22Rv1 (cell line): ENCODE results near the gene KCNIP1.

Experiments
- H3K27ac ChIP-seq: fragments of 450-650 bp; 2 replicates; pipeline ENCODE4 v1.5.1; 2017
- CTCF ChIP-seq: fragments of 450-650 bp; IDR thresholded peaks from 2 replicates; pipeline ENCODE4 v1.5.1; 2017; ENCODE audit warnings: mild to moderate bottlenecking
- ZFX ChIP-seq: fragments of 450-650 bp; IDR thresholded peaks from 2 replicates; pipeline ENCODE4 v1.6.1; 2017; ENCODE audit warnings: antibody characterized with exemption, borderline replicate concordance

The KCNIP1 gene

GRCh38 chr5:170476704-170477103 is 27.1 kb upstream of the KCNIP1 start:
- TF ChIP-seq CTCF = no peak
- no peak overlapping the region for H3K27ac ChIP-seq

GRCh38 chr5:170477906-170478305 is 25.9 kb upstream of the KCNIP1 start:
- TF ChIP-seq CTCF = no peak
- no peak for TF ChIP-seq ZFX
- H3K27ac ChIP-seq = no peak overlapping the region

- no peak overlapping the region for H3K27ac ChIP-seq
- TF ChIP-seq CTCF (no peak), ZFX (no peak)
Measured at GRCh38 chr5:170478306-170478705, 25.5 kb upstream of the KCNIP1 start.

- no peak overlapping the region for H3K27ac ChIP-seq
- no peak for TF ChIP-seq CTCF
- no peak for TF ChIP-seq ZFX
Measured at GRCh38 chr5:170479484-170479883, 24.3 kb upstream of the KCNIP1 start.

- TF ChIP-seq CTCF = no peak
- no peak for TF ChIP-seq ZFX
- H3K27ac ChIP-seq = no peak overlapping the region
Measured at GRCh38 chr5:170480260-170480659, 23.6 kb upstream of the KCNIP1 start.

- no peak overlapping the region for H3K27ac ChIP-seq
- TF ChIP-seq CTCF = no peak
- no peak for TF ChIP-seq ZFX
Measured at GRCh38 chr5:170481849-170482248, 22.0 kb upstream of the KCNIP1 start.

- TF ChIP-seq CTCF (no peak), ZFX (no peak)
- H3K27ac ChIP-seq = no peak overlapping the region
Measured at GRCh38 chr5:170482511-170482910, 21.3 kb upstream of the KCNIP1 start.
